ENCODE measurements around the gene EML2. TPM values are rescaled to one million over a fixed set of nuclear protein-coding genes. Genes with fewer than 3 reads are reported as not detected.
A peak's percentile ranks its signal among the peaks of the same experiment; 100 is the strongest.

The EML2 gene
- total RNA-seq, 3 donors from 2014 or later (not counting 1 experiment from before 2014, with no cell fraction given): 112 to 136 (median 117) TPM

GRCh38 chr19:45645068-45645630 lies 6.0 kb upstream of the EML2 start:
- TF ChIP-seq CTCF (IDR thresholded peaks at IDR 0.05): no peak
- WGBS (ENCODE audit: insufficient coverage): 15% methylated on average over 32 of the region's 35 CpGs
- peaks cover 54% of the 10 kb centered on the region for H3K4me1 ChIP-seq (ENCODE audit: control insufficient read depth, insufficient read depth, low read length)
- intact Hi-C loops (cut with micrococcal nuclease): loop anchor here (10.0 kb wide), 2 partner anchors 190 to 240 kb away; partner anchors contain the start of genes POLR1G and PPP1R13L
- H3K27ac ChIP-seq (ENCODE audit: low read length): peak overlapping the region; percentile 11
- Mint-ChIP-seq H3K9me3 (peaks cover 0 to 4% of the 10 kb centered on the region in 2 donors), H3K27ac (peak overlapping the region; percentile 80 to 96), H3K4me1 (peaks cover 39 to 57% of the 10 kb centered on the region in 2 donors), H3K27me3 (ENCODE audit: low read depth in 2 of 2) (no peaks in the 10 kb centered on the region), H3K4me3 (peak overlapping the region; percentile 89), H3K36me3 (no peaks in the 10 kb centered on the region)
- peak overlapping the region; percentile 29 for H3K4me3 ChIP-seq (ENCODE audit: low read length)
- no peaks in the 10 kb centered on the region for H3K27me3 ChIP-seq (ENCODE audit: control insufficient read depth, insufficient read depth, low read length)
- ATAC-seq (no peak), DNase-seq (no peak)
- H3K9me3 ChIP-seq (ENCODE audit: control insufficient read depth, insufficient read depth, low read length): no peaks in the 10 kb centered on the region
- H3K36me3 ChIP-seq (ENCODE audit: control insufficient read depth, insufficient read depth, low read length): no peaks in the 10 kb centered on the region

- H3K4me1 ChIP-seq (ENCODE audit: control insufficient read depth, insufficient read depth, low read length): peaks cover 63% of the 10 kb centered on the region
- peak in 1 of 2 donors; percentile 23 for DNase-seq
- H3K27ac ChIP-seq (ENCODE audit: low read length): no peak overlapping the region
- no peaks in the 10 kb centered on the region for H3K36me3 ChIP-seq (ENCODE audit: control insufficient read depth, insufficient read depth, low read length)
- 45% methylated on average over 13 of the region's 14 CpGs for WGBS (ENCODE audit: insufficient coverage)
- no peaks in the 10 kb centered on the region for H3K27me3 ChIP-seq (ENCODE audit: control insufficient read depth, insufficient read depth, low read length)
- H3K4me3 ChIP-seq (ENCODE audit: low read length): no peak overlapping the region
- no peaks in the 10 kb centered on the region for H3K9me3 ChIP-seq (ENCODE audit: control insufficient read depth, insufficient read depth, low read length)
- no peaks in the 10 kb centered on the region for H3K27me3 Mint-ChIP-seq (ENCODE audit: low read depth in 2 of 2)
- intact Hi-C loops (cut with micrococcal nuclease): loop anchor here (1.0 to 10.0 kb wide), 4 partner anchors 37 to 239 kb away; partner anchors contain the start of genes POLR1G and PPP1R13L
- TF ChIP-seq CTCF (IDR thresholded peaks at IDR 0.05): no peak
- H3K9me3 Mint-ChIP-seq: peaks cover 0 to 4% of the 10 kb centered on the region in 2 donors
- H3K4me1 Mint-ChIP-seq: peaks cover 41 to 62% of the 10 kb centered on the region in 2 donors
- H3K4me3 Mint-ChIP-seq: peak overlapping the region; percentile 40
- no peak for ATAC-seq
- H3K36me3 Mint-ChIP-seq: no peaks in the 10 kb centered on the region
- peak overlapping the region in 1 of 2 donors; percentile 96 for H3K27ac Mint-ChIP-seq
Measured at GRCh38 chr19:45643927-45644771, 5.0 kb upstream of the EML2 start.

- WGBS (ENCODE audit: insufficient coverage): 10% methylated on average over 35 of the region's 39 CpGs
- DNase-seq (peak; percentile 87 to 92), ATAC-seq (peak; percentile 10 to 31 (median 14))
- Mint-ChIP-seq H3K4me1 (peaks cover 47 to 71% of the 10 kb centered on the region in 2 donors), H3K4me3 (peak overlapping the region; percentile 75), H3K36me3 (no peaks in the 10 kb centered on the region), H3K27ac (peak overlapping the region; percentile 91 to 96), H3K27me3 (ENCODE audit: low read depth in 2 of 2) (no peaks in the 10 kb centered on the region), H3K9me3 (peaks cover 0 to 4% of the 10 kb centered on the region in 2 donors)
- Histone ChIP-seq H3K9me3 (ENCODE audit: control insufficient read depth, insufficient read depth, low read length) (no peaks in the 10 kb centered on the region), H3K4me1 (ENCODE audit: control insufficient read depth, insufficient read depth, low read length) (peaks cover 71% of the 10 kb centered on the region), H3K27me3 (ENCODE audit: control insufficient read depth, insufficient read depth, low read length) (no peaks in the 10 kb centered on the region), H3K4me3 (ENCODE audit: low read length) (peak overlapping the region; percentile 9), H3K27ac (ENCODE audit: low read length) (peak overlapping the region; percentile 98), H3K36me3 (ENCODE audit: control insufficient read depth, insufficient read depth, low read length) (no peaks in the 10 kb centered on the region)
- intact Hi-C loops (cut with micrococcal nuclease): loop anchor here (1.0 to 10.0 kb wide), 4 partner anchors 36 to 238 kb away; partner anchors contain the start of genes POLR1G and PPP1R13L
- TF ChIP-seq CTCF (IDR thresholded peaks at IDR 0.05): peak; percentile 95
Measured at GRCh38 chr19:45643024-45643926, 4.1 kb upstream of the EML2 start.

Data from natural killer cell (primary cell).